GM21576 (cell line): ENCODE data around the gene ELF3.
"Not testable (repeated sequence)": the region's sequence is repeated elsewhere in the genome, so short reads cannot be mapped to it uniquely, and the experiment has no call there.

ENCODE experiments used
- ATAC-seq: cut with Tn5 transposase; IDR thresholded peaks from one replicate; pipeline ENCODE4 v1.9.1; 2021; ENCODE audit warnings: mild to moderate bottlenecking, moderate library complexity; ENCODE audit not compliant: unreplicated experiment

ELF3 gene

GRCh38 chr1:202063093-202063492, 52.7 kb downstream of the ELF3 start:
- no peak for ATAC-seq

GRCh38 chr1:202064889-202065312, 54.5 kb downstream of the ELF3 start:
- ATAC-seq: not testable (repeated sequence)
